Tibial artery (tissue), 4 donors: ENCODE data around the gene MAD1L1.

Experiments
- DNase-seq, 2 donors: peaks; one replicate each; pipeline ENCODE4 v3.0.0-alpha.2; 2019
- H3K27ac ChIP-seq, 2 donors: fragments of 200-600 bp; sonication (generic) in 1 of 2; 1 replicate in 1 of 2; 2 replicates in 1 of 2; pipeline ENCODE4 v1.5.1; 2018 to 2019; ENCODE audit warnings: mild to moderate bottlenecking in 1 of 2
- H3K27me3 ChIP-seq, 2 donors: fragments of 200-600 bp; sonication (generic) in 1 of 2; one replicate each; pipeline versions ENCODE4 v1.5.1 to v1.6.0; 2016 to 2019
- H3K36me3 ChIP-seq, 3 donors: fragments of 200-600 bp; sonication (generic) in 2 of 3; one replicate each; pipeline ENCODE4 v1.5.1; 2016 to 2019; ENCODE audit warnings: mild to moderate bottlenecking in 2 of 3
- H3K4me1 ChIP-seq, 4 donors: fragments of 200-600 bp; sonication (generic) in 2 of 4; 1 replicate in 3 of 4; 2 replicates in 1 of 4; pipeline ENCODE4 v1.5.1; 2016 to 2019
- H3K4me3 ChIP-seq, 2 donors: fragments of 200-600 bp; sonication (generic) in 1 of 2; 1 replicate in 1 of 2; 2 replicates in 1 of 2; pipeline ENCODE4 v1.5.1; 2018 to 2019; ENCODE audit warnings: mild to moderate bottlenecking in 2 of 2
- H3K9me3 ChIP-seq, 3 donors: fragments of 200-600 bp; sonication (generic) in 1 of 3; one replicate each; pipeline ENCODE4 v1.5.1; 2016 to 2019
- intact Hi-C: fragments of 100-400 bp; cut with DNase I; formaldehyde crosslinking; loops from one replicate; pipeline ENCODE4 v1.15.0; 2023; ENCODE audit warnings: low total_unique reads
- TF ChIP-seq, protein P1 (sequence below), 2 experiments: fragments of 200-600 bp in 1 of 2; fragments of 450-650 bp in 1 of 2; IDR thresholded peaks; one replicate each; pipeline ENCODE4 v1.5.1; 2017 to 2019; ENCODE audit warnings: antibody characterized with exemption in 2 of 2, mild to moderate bottlenecking in 1 of 2, moderate library complexity in 1 of 2

Gene MAD1L1

DNA sequence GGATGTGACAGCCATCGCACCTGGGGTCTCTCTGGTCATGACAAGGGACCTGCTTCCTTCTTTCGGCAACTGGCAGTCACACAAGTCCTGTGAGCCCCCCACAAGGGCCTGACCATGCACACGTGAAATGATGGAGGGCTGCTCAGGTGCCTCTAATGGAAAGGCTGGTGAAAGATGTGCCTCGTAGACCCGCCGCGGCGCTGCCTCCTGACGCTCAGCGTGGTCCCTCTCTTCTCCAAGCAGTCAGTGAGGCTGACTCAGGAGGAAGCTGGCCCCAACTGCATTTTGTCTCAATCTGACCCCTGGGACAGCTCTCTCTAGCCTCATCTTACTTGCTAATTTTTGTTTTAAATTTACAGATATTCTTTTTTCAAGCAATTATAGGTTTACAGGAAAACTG, 100.9 kb downstream of the MAD1L1 start:
- H3K4me3 ChIP-seq, result no peak overlapping the region
- intact Hi-C loops, result no loop called here
- no peak overlapping the region for H3K27ac ChIP-seq
- no peak for DNase-seq
- no peaks in the 10 kb centered on the region for H3K9me3 ChIP-seq
- H3K36me3 ChIP-seq, result peaks cover 0 to 42% (median 10%) of the 10 kb centered on the region in 3 donors
- H3K4me1 ChIP-seq, result peaks cover 0 to 6% (median 1%) of the 10 kb centered on the region in 4 donors
- no peaks in the 10 kb centered on the region for H3K27me3 ChIP-seq
- TF ChIP-seq, protein P1, sequence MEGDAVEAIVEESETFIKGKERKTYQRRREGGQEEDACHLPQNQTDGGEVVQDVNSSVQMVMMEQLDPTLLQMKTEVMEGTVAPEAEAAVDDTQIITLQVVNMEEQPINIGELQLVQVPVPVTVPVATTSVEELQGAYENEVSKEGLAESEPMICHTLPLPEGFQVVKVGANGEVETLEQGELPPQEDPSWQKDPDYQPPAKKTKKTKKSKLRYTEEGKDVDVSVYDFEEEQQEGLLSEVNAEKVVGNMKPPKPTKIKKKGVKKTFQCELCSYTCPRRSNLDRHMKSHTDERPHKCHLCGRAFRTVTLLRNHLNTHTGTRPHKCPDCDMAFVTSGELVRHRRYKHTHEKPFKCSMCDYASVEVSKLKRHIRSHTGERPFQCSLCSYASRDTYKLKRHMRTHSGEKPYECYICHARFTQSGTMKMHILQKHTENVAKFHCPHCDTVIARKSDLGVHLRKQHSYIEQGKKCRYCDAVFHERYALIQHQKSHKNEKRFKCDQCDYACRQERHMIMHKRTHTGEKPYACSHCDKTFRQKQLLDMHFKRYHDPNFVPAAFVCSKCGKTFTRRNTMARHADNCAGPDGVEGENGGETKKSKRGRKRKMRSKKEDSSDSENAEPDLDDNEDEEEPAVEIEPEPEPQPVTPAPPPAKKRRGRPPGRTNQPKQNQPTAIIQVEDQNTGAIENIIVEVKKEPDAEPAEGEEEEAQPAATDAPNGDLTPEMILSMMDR (IDR thresholded peaks at IDR 0.05), result no peak

DNA sequence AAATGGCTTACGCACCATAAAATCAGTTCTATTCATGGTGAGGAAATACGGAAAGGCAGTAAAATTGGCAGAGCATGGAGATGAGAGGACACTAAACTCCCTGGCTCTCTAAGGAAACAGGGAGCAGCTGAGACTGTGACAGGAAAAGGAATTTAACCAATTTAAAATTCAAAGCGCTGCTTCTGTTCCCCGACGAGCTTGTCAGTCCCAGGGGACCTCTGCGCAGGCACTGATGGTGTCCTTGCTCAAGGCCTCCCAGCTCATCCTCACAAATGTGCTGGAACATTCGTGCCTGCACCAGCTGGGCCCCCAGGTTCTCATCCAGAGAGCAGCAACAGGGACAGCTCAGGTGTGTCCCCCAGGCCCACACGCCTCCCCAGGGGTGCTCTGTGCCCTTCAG, 101.4 kb downstream of the MAD1L1 start:
- Histone ChIP-seq H3K4me1 (peaks cover 0 to 6% (median 1%) of the 10 kb centered on the region in 4 donors), H3K36me3 (peaks cover 0 to 42% (median 6%) of the 10 kb centered on the region in 3 donors), H3K4me3 (no peak overlapping the region), H3K27me3 (no peaks in the 10 kb centered on the region), H3K27ac (no peak overlapping the region), H3K9me3 (no peaks in the 10 kb centered on the region)
- TF ChIP-seq, protein P1 (IDR thresholded peaks at IDR 0.05), result no peak
- DNase-seq, result no peak
- intact Hi-C loops, result no loop called here

GRCh38 chr7:2130096-2130375, 102.7 kb downstream of the MAD1L1 start:
- Histone ChIP-seq H3K4me1 (peaks cover 0 to 6% (median 1%) of the 10 kb centered on the region in 4 donors), H3K4me3 (no peak overlapping the region), H3K9me3 (no peaks in the 10 kb centered on the region), H3K36me3 (peaks cover 6 to 45% (median 9%) of the 10 kb centered on the region in 3 donors), H3K27ac (no peak overlapping the region), H3K27me3 (no peaks in the 10 kb centered on the region)
- TF ChIP-seq, protein P1 (IDR thresholded peaks at IDR 0.05), result no peak
- DNase-seq, result no peak
- intact Hi-C loops, result no loop called here

GRCh38 chr7:2129323-2130095, 103.2 kb downstream of the MAD1L1 start:
- no peak overlapping the region for H3K4me3 ChIP-seq
- intact Hi-C loops, result no loop called here
- H3K36me3 ChIP-seq, result peaks cover 6 to 48% (median 13%) of the 10 kb centered on the region in 3 donors
- TF ChIP-seq, protein P1 (IDR thresholded peaks at IDR 0.05), result no peak
- DNase-seq, result no peak
- no peaks in the 10 kb centered on the region for H3K27me3 ChIP-seq
- peaks cover 0 to 6% (median 1%) of the 10 kb centered on the region in 4 donors for H3K4me1 ChIP-seq
- H3K27ac ChIP-seq, result no peak overlapping the region
- no peaks in the 10 kb centered on the region for H3K9me3 ChIP-seq

GRCh38 chr7:2128601-2129322, 104.0 kb downstream of the MAD1L1 start:
- peaks cover 0 to 6% (median 1%) of the 10 kb centered on the region in 4 donors for H3K4me1 ChIP-seq
- H3K27ac ChIP-seq, result no peak overlapping the region
- DNase-seq, result no peak
- intact Hi-C loops, result no loop called here
- no peaks in the 10 kb centered on the region for H3K27me3 ChIP-seq
- H3K9me3 ChIP-seq, result no peaks in the 10 kb centered on the region
- H3K36me3 ChIP-seq, result peaks cover 6 to 54% (median 13%) of the 10 kb centered on the region in 3 donors
- no peak overlapping the region for H3K4me3 ChIP-seq
- TF ChIP-seq, protein P1 (IDR thresholded peaks at IDR 0.05), result no peak
